Transverse colon (tissue), 4 donors: Measurements from ENCODE around the gene RALGAPA2. TPM values are rescaled to one million over a fixed set of nuclear protein-coding genes. Genes with fewer than 3 reads are reported as not detected.

ENCODE experiments used
- DNase-seq: peaks from one replicate; pipeline ENCODE4 v3.0.0-alpha.2; 2019
- H3K27ac ChIP-seq, 4 donors: fragments of 200-600 bp; sonication (generic); 2 replicates each; pipeline ENCODE4 v1.5.1; 2016 to 2018; ENCODE audit warnings: inconsistent platforms in 4 of 4
- H3K27me3 ChIP-seq: fragments of 200-600 bp; sonication (generic); 2 replicates; pipeline ENCODE4 v1.5.1; 2017; ENCODE audit warnings: inconsistent platforms
- H3K36me3 ChIP-seq, 4 donors: fragments of 200-600 bp; sonication (generic); 2 replicates each; pipeline ENCODE4 v1.5.1; 2017 to 2019; ENCODE audit warnings: inconsistent platforms in 4 of 4
- H3K4me1 ChIP-seq, 4 donors: fragments of 200-600 bp; sonication (generic); 2 replicates each; pipeline ENCODE4 v1.5.1; 2017 to 2020; ENCODE audit warnings: inconsistent platforms in 4 of 4
- H3K4me3 ChIP-seq, 4 donors: fragments of 200-600 bp; sonication (generic); 1 replicate in 1 of 4; 2 replicates in 3 of 4; pipeline versions ENCODE4 v1.5.1 to v1.6.1; 2017 to 2019; ENCODE audit warnings: inconsistent platforms in 4 of 4
- H3K9me3 ChIP-seq, 2 donors: fragments of 200-600 bp; sonication (generic); 2 replicates each; pipeline ENCODE4 v1.5.1; 2017 to 2019; ENCODE audit warnings: inconsistent platforms in 2 of 2
- CTCF ChIP-seq, 5 experiments: fragments of 200-600 bp in 3 of 5; fragments of 450-650 bp in 2 of 5; sonication (generic) in 3 of 5; IDR thresholded peaks; 1 replicate in 2 of 5; 2 replicates in 3 of 5; pipeline ENCODE4 v1.5.1; 2016 to 2017; ENCODE audit warnings: antibody characterized with exemption in 5 of 5, inconsistent platforms in 3 of 5, mild to moderate bottlenecking in 2 of 5, moderate library complexity in 1 of 5
- EP300 ChIP-seq: sonication (generic); formaldehyde crosslinking; IDR thresholded peaks from one replicate; pipeline ENCODE4 v1.6.1; 2017; ENCODE audit warnings: antibody characterized with exemption, low read depth
- POLR2A ChIP-seq: fragments of 450-650 bp; IDR thresholded peaks from one replicate; pipeline ENCODE4 v1.6.1; 2016; ENCODE audit warnings: antibody characterized with exemption, mild to moderate bottlenecking, moderate library complexity
- POLR2AphosphoS5 ChIP-seq, 3 donors: sonication (generic); formaldehyde crosslinking; IDR thresholded peaks; one replicate each; pipeline ENCODE4 v1.6.1; 2016; ENCODE audit warnings: antibody characterized with exemption in 3 of 3
- WGBS, 2 donors: methylation state at CpG; one replicate each; pipeline ENCODE4 v1.1.5; 2018; ENCODE audit warnings: low coverage in 1 of 2; 5-methylcytosine and 5-hydroxymethylcytosine counted together
- in situ Hi-C, 4 donors: fragments of 200-750 bp; cut with MboI; loops; one replicate each; pipeline versions ENCODE4 v1.15.0 to v1.15.1; 2017; ENCODE audit warnings: low sequenced_read_pairs in 3 of 4, low pct_ligation_motif_present in 1 of 4, low pct_unique_long_range_greater_than_20kb in 1 of 4
- intact Hi-C: fragments of 100-400 bp; cut with DNase I; formaldehyde crosslinking; loops from one replicate; pipeline ENCODE4 v1.15.1; 2023; ENCODE audit warnings: low total_unique reads
- total RNA-seq, 4 donors: library from RNA; depleted of rRNA; stranded (reverse); fragments of >200 nt; gene quantifications; one replicate each; pipeline ENCODE4 v1.1.0, GENCODE V29; 2016

RALGAPA2 gene
- total RNA-seq, 4 donors from 2014 or later: 29.5 to 84.0 (median 66.5) TPM

- intact Hi-C loops (no loop called here), in situ Hi-C loops (no loop called here)
- Histone ChIP-seq H3K27me3 (no peaks in the 10 kb centered on the region), H3K36me3 (peaks cover 0 to 18% (median 2%) of the 10 kb centered on the region in 4 donors), H3K9me3 (no peaks in the 10 kb centered on the region), H3K4me3 (no peak overlapping the region), H3K27ac (no peak overlapping the region), H3K4me1 (no peaks in the 10 kb centered on the region)
- TF ChIP-seq POLR2AphosphoS5 (IDR thresholded peaks at IDR 0.05): no peak
- TF ChIP-seq EP300: no peak
- no peak for TF ChIP-seq POLR2A
- no peak for TF ChIP-seq CTCF (IDR thresholded peaks at IDR 0.05)
- WGBS, 2 donors: 67 to 71% methylated on average over 1 to 2 of the region's 2 CpGs
- DNase-seq: no peak
Observed at GRCh38 chr20:20525214-20525613, 187.2 kb downstream of the RALGAPA2 start.

GRCh38 chr20:20524756-20525155 lies 187.7 kb downstream of the RALGAPA2 start:
- in situ Hi-C loops (no loop called here), intact Hi-C loops (no loop called here)
- no peaks in the 10 kb centered on the region for H3K4me1 ChIP-seq
- no peaks in the 10 kb centered on the region for H3K9me3 ChIP-seq
- no peak for DNase-seq
- H3K36me3 ChIP-seq: peaks cover 0 to 17% (median 0%) of the 10 kb centered on the region in 4 donors
- H3K27ac ChIP-seq: no peak overlapping the region
- TF ChIP-seq CTCF (IDR thresholded peaks at IDR 0.05) (no peak), EP300 (no peak), POLR2AphosphoS5 (IDR thresholded peaks at IDR 0.05) (no peak), POLR2A (no peak)
- WGBS, 2 donors: 60 to 82% methylated on average over 2 of the region's 2 CpGs
- no peaks in the 10 kb centered on the region for H3K27me3 ChIP-seq
- H3K4me3 ChIP-seq: no peak overlapping the region

GRCh38 chr20:20521736-20522135 lies 190.7 kb downstream of the RALGAPA2 start:
- in situ Hi-C loops: no loop called here
- DNase-seq: no peak
- Histone ChIP-seq H3K27ac (no peak overlapping the region), H3K4me3 (no peak overlapping the region), H3K4me1 (peaks cover 0 to 7% (median 2%) of the 10 kb centered on the region in 4 donors), H3K36me3 (peaks cover 0 to 13% (median 0%) of the 10 kb centered on the region in 4 donors), H3K9me3 (no peaks in the 10 kb centered on the region), H3K27me3 (no peaks in the 10 kb centered on the region)
- intact Hi-C loops: no loop called here
- TF ChIP-seq POLR2A (no peak), EP300 (no peak), CTCF (IDR thresholded peaks at IDR 0.05) (no peak)
- WGBS, 2 donors: 78 to 97% methylated on average over 1 of the region's 1 CpG

- H3K36me3 ChIP-seq: peaks cover 0 to 13% (median 0%) of the 10 kb centered on the region in 4 donors
- H3K4me1 ChIP-seq: peaks cover 0 to 7% (median 2%) of the 10 kb centered on the region in 4 donors
- intact Hi-C loops: no loop called here
- TF ChIP-seq CTCF (IDR thresholded peaks at IDR 0.05): no peak
- TF ChIP-seq EP300: no peak
- TF ChIP-seq POLR2A: no peak
- TF ChIP-seq POLR2AphosphoS5 (IDR thresholded peaks at IDR 0.05): no peak
- H3K27me3 ChIP-seq: no peaks in the 10 kb centered on the region
- no peak overlapping the region for H3K27ac ChIP-seq
- in situ Hi-C loops: no loop called here
- no peak overlapping the region for H3K4me3 ChIP-seq
- DNase-seq: no peak
- H3K9me3 ChIP-seq: no peaks in the 10 kb centered on the region
- WGBS, 2 donors: 87 to 100% methylated on average over 4 to 5 of the region's 5 CpGs
Observed at GRCh38 chr20:20520776-20521175, 191.7 kb downstream of the RALGAPA2 start.
